WTC11 (cell line): ENCODE results near the gene OBSL1. TPM values are rescaled to one million over a fixed set of nuclear protein-coding genes. Genes with fewer than 3 reads are reported as not detected.
A peak's percentile ranks its signal among the peaks of the same experiment; 100 is the strongest.

Source experiments
- ATAC-seq: fragments of 200-7000 bp; cut with Tn5 transposase; 2 replicates; pipeline ENCODE4 v1.10.0; 2021; ENCODE audit warnings: mild to moderate bottlenecking, moderate library complexity
- CTCF ChIA-PET: fragments of 300-600 bp; sonication (Branson Sonifier 250); formaldehyde crosslinking; loops from one replicate; lab custom pipeline; 2021; ENCODE audit warnings: antibody characterized with exemption; lab: Charles Lee
- POLR2A ChIA-PET: fragments of 350-600 bp; sonication (Branson Sonifier 250); formaldehyde crosslinking; loops from one replicate; lab custom pipeline; 2021; ENCODE audit warnings: antibody characterized with exemption; lab: Charles Lee
- DNase-seq: peaks from one replicate; pipeline ENCODE4 v3.0.0; 2021; ENCODE audit warnings: low spot score
- H3K27ac Mint-ChIP-seq: 2 replicates; pipeline ENCODE4 v1.8.0; 2021; ENCODE audit warnings: mixed read lengths
- H3K27me3 Mint-ChIP-seq: 2 replicates; pipeline ENCODE4 v1.8.0; 2021; ENCODE audit warnings: low read depth, mild to moderate bottlenecking, moderate library complexity, mixed read lengths
- H3K36me3 Mint-ChIP-seq: 2 replicates; pipeline ENCODE4 v1.8.0; 2021; ENCODE audit warnings: mixed read lengths
- H3K4me1 Mint-ChIP-seq: 2 replicates; pipeline ENCODE4 v1.8.0; 2022; ENCODE audit warnings: mixed read lengths
- H3K4me3 Mint-ChIP-seq: 2 replicates; pipeline ENCODE4 v1.8.0; 2021; ENCODE audit warnings: mild to moderate bottlenecking, moderate library complexity, mixed read lengths
- H3K9me3 Mint-ChIP-seq: 2 replicates; pipeline ENCODE4 v1.8.0; 2021; ENCODE audit warnings: mixed read lengths
- ARID4B ChIP-seq: sonication (generic); formaldehyde crosslinking; IDR thresholded peaks from 2 replicates; pipeline ENCODE4 v1.8.0; 2023; ENCODE audit warnings: missing genetic modification reagents, mild to moderate bottlenecking, borderline replicate concordance
- ATF2 ChIP-seq: sonication (generic); formaldehyde crosslinking; IDR thresholded peaks from 2 replicates; pipeline ENCODE4 v1.8.1; 2022; ENCODE audit warnings: low read depth, missing genetic modification reagents, borderline replicate concordance
- CTCF ChIP-seq: fragments of 200-600 bp; IDR thresholded peaks from 2 replicates; pipeline ENCODE4 v1.8.0; 2022; ENCODE audit warnings: antibody characterized with exemption
- EMX1 ChIP-seq: fragments of 250-450 bp; sonication (Bioruptor Pico); IDR thresholded peaks from 2 replicates; pipeline ENCODE4 v1.8.0; 2021; ENCODE audit warnings: mild to moderate bottlenecking
- FOXJ3 ChIP-seq: sonication (generic); formaldehyde crosslinking; IDR thresholded peaks from 2 replicates; pipeline ENCODE4 v1.9.0; 2021; ENCODE audit warnings: missing genetic modification reagents, mild to moderate bottlenecking, borderline replicate concordance
- FOXK1 ChIP-seq: sonication (generic); formaldehyde crosslinking; IDR thresholded peaks from 2 replicates; pipeline ENCODE4 v1.8.0; 2022; ENCODE audit warnings: mild to moderate bottlenecking, moderate library complexity, missing genetic modification reagents
- FOXP4 ChIP-seq: sonication (generic); formaldehyde crosslinking; IDR thresholded peaks from 2 replicates; pipeline ENCODE4 v1.8.0; 2022; ENCODE audit warnings: mild to moderate bottlenecking, missing genetic modification reagents
- GABPB1 ChIP-seq: sonication (generic); formaldehyde crosslinking; IDR thresholded peaks from 2 replicates; pipeline ENCODE4 v1.8.1; 2023; ENCODE audit warnings: mild to moderate bottlenecking, missing genetic modification reagents
- JAZF1 ChIP-seq: fragments of 250-450 bp; sonication (Bioruptor Pico); IDR thresholded peaks from 2 replicates; pipeline ENCODE4 v1.9.0; 2021; ENCODE audit warnings: moderate library complexity, mild to moderate bottlenecking, inconsistent platforms
- MLX ChIP-seq: sonication (generic); formaldehyde crosslinking; IDR thresholded peaks from 2 replicates; pipeline ENCODE4 v1.8.1; 2023; ENCODE audit warnings: mild to moderate bottlenecking, missing genetic modification reagents, moderate library complexity
- NFE2L1 ChIP-seq: sonication (generic); formaldehyde crosslinking; IDR thresholded peaks from 2 replicates; pipeline ENCODE4 v1.8.1; 2023; ENCODE audit warnings: missing genetic modification reagents
- NR2C2 ChIP-seq: sonication (generic); formaldehyde crosslinking; IDR thresholded peaks from 2 replicates; pipeline ENCODE4 v1.8.0; 2022; ENCODE audit warnings: mild to moderate bottlenecking, missing genetic modification reagents
- PRRX2 ChIP-seq: fragments of 250-450 bp; sonication (Bioruptor Pico); IDR thresholded peaks from 2 replicates; pipeline ENCODE4 v1.8.0; 2021; ENCODE audit warnings: mild to moderate bottlenecking
- RORB ChIP-seq: fragments of 250-450 bp; sonication (Bioruptor Pico); IDR thresholded peaks from 2 replicates; pipeline ENCODE4 v1.9.0; 2021; ENCODE audit warnings: mild to moderate bottlenecking
- STAT6 ChIP-seq: sonication (generic); formaldehyde crosslinking; conservative IDR thresholded peaks from 2 replicates; pipeline ENCODE4 v1.8.1; 2023; ENCODE audit warnings: mild to moderate bottlenecking, low read depth, missing genetic modification reagents, moderate library complexity
- ZNF138 ChIP-seq: sonication (generic); formaldehyde crosslinking; conservative IDR thresholded peaks from 2 replicates; pipeline ENCODE4 v1.8.1; 2022; ENCODE audit warnings: mild to moderate bottlenecking, moderate library complexity, missing genetic modification reagents
- ZNF232 ChIP-seq: sonication (generic); formaldehyde crosslinking; IDR thresholded peaks from 2 replicates; pipeline ENCODE4 v1.8.0; 2022; ENCODE audit warnings: mild to moderate bottlenecking, missing genetic modification reagents
- total RNA-seq: library from RNA; stranded (reverse); gene quantifications from 3 replicates; pipeline ENCODE4 v1.2.3, GENCODE V29; 2021

Gene OBSL1
- total RNA-seq, 1 experiment from 2014 or later: 159 TPM

- TF ChIP-seq ARID4B (CRISPR knock-in tag) (no peak), ATF2 (no peak), RORB (no peak), GABPB1 (CRISPR knock-in tag) (no peak), ZNF138 (CRISPR knock-in tag) (no peak), JAZF1 (CRISPR knock-in tag) (no peak), CTCF (no peak)
These were observed 34.2 kb upstream of the OBSL1 start (continued) for GRCh38 chr2:219605607-219605954.

- Mint-ChIP-seq H3K4me3 (no peak overlapping the region), H3K4me1 (peaks cover 3% of the 10 kb centered on the region; the same call in 1 of the 2 replicates), H3K9me3 (no peaks in the 10 kb centered on the region), H3K27ac (no peak overlapping the region), H3K36me3 (peaks cover 16% of the 10 kb centered on the region), H3K27me3 (no peaks in the 10 kb centered on the region)
- ATAC-seq (no peak), DNase-seq (no peak)
- TF ChIP-seq MLX (CRISPR knock-in tag) (no peak), FOXP4 (CRISPR knock-in tag) (no peak)
- POLR2A ChIA-PET: no interaction called here
- CTCF ChIA-PET: interaction anchor here (0.6 kb wide), 1 partner anchor 61 kb away, joined by 3 read pairs; no protein-coding TSS in a partner anchor
These were observed 32.4 kb upstream of the OBSL1 start for GRCh38 chr2:219603771-219604170.

- H3K4me3 Mint-ChIP-seq: peak overlapping the region; percentile 97
- peaks cover 32% of the 10 kb centered on the region for H3K4me1 Mint-ChIP-seq
- ChIA-PET POLR2A (interaction anchor here (0.6 to 3.6 kb wide), 10 partner anchors 19 to 102 kb away, joined by 3 to 24 read pairs (median 10); partner anchors contain the start of genes CHPF, GMPPA, INHA and OBSL1), CTCF (interaction anchor here (0.5 to 5.6 kb wide), 12 partner anchors 21 to 1993 kb away, joined by 3 to 53 read pairs (median 4); partner anchors contain the start of genes DNPEP, GMPPA and SPEG)
- H3K27me3 Mint-ChIP-seq: no peaks in the 10 kb centered on the region
- ATAC-seq (no peak), DNase-seq (no peak)
- peaks cover 5% of the 10 kb centered on the region for H3K36me3 Mint-ChIP-seq
- peak overlapping the region; percentile 99 for H3K27ac Mint-ChIP-seq
- no peaks in the 10 kb centered on the region for H3K9me3 Mint-ChIP-seq
- no peak for TF ChIP-seq NR2C2 (CRISPR knock-in tag)
- TF ChIP-seq NFE2L1 (CRISPR knock-in tag): no peak
- TF ChIP-seq FOXK1 (CRISPR knock-in tag): no peak
- TF ChIP-seq STAT6 (CRISPR knock-in tag): no peak
- no peak for TF ChIP-seq PRRX2 (CRISPR knock-in tag)
- no peak for TF ChIP-seq EMX1
- TF ChIP-seq ZNF232: no peak
- TF ChIP-seq FOXJ3 (CRISPR knock-in tag): no peak
- no peak for TF ChIP-seq CTCF
These were observed 27.2 kb upstream of the OBSL1 start for GRCh38 chr2:219598308-219599078.
